NCI-H1436 (cell line): ENCODE results near the gene UBE2D4.
A peak's percentile ranks its signal among the peaks of the same experiment; 100 is the strongest.
"Not testable (repeated sequence)": the region's sequence is repeated elsewhere in the genome, so short reads cannot be mapped to it uniquely, and the experiment has no call there.

ENCODE experiments used
- DNase-seq: peaks from one replicate; lab custom pipeline; 2025; lab: John Stamatoyannopoulos, UW

Gene UBE2D4

GRCh38 chr7:43925984-43926797 is at the start of gene UBE2D4:
UBE2D4 (plus strand) TSS chr7:43926436; CDS start chr7:43926533, 97 bp downstream.
- peak; percentile 82 for DNase-seq

GRCh38 chr7:43876976-43877745 is 49.1 kb upstream of the UBE2D4 start:
- no peak for DNase-seq

DNA sequence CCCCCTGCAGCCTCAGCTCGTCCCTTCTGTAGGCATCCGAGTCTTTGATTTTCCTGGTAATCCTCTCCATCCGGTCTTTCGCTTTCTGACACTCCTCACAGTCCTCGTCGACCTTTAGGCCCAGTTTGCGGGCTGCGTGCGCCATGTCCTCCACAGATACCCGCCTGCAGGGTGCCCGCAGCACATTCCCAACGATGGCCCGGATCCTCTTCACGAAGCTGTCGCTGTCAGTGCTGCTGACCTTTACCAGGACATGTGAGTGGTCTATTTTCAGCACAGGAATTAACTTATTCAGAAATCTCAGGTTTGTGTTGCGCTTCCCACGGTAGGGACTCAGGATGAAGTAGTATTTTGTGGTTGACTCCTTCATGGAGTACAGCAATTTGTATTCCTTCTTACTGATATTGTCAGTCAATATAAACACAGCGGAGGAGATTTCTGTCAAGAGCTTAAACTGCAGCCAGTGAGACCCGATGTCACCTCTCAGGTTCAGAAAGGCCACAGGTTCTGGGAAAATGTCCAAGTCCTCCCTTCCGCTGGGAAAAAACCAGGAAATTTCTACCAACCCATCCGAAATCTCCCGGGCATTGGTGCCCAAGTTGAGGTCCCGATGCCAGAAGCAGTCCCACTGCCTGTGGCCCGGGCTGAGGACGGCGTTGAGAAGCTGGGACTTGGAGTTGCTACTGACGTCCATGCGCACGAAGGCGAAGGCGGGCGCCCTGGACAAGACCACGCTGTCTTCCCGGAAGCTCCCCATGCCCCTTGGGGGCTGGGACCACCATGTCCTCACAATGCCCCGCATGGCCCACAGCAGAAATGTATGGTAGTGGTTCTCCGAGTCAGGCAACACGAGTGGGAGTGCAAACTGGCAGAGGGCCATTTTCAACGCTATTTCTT is 48.0 kb upstream of the UBE2D4 start:
- DNase-seq = no peak

- no peak for DNase-seq
Measured at GRCh38 chr7:43878867-43879266, 47.4 kb upstream of the UBE2D4 start.

GRCh38 chr7:43879477-43879876 is 46.8 kb upstream of the UBE2D4 start:
- no peak for DNase-seq

GRCh38 chr7:43880596-43880995 is 45.6 kb upstream of the UBE2D4 start:
- DNase-seq = no peak

DNA sequence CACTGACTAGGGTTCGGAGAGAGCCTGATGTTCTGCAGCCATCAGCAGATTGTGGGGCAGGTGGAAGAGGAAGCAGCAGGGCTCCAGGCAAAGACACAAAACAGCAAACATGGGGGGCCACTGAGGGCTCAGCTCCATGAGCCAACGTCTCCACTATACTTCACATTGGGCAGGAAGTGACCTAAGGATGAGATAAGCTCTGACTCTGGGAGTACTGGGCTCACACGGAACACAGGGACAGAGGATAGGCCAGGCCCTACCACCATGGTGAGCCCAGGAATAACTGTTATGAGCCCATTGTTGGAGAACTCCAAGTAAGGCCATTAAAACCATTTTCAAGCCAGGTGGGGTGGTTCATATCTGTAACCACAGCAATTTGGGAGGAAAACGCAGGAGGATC is 42.0 kb upstream of the UBE2D4 start:
- no peak for DNase-seq

GRCh38 chr7:43884617-43885016 is 41.6 kb upstream of the UBE2D4 start:
- no peak for DNase-seq

DNA sequence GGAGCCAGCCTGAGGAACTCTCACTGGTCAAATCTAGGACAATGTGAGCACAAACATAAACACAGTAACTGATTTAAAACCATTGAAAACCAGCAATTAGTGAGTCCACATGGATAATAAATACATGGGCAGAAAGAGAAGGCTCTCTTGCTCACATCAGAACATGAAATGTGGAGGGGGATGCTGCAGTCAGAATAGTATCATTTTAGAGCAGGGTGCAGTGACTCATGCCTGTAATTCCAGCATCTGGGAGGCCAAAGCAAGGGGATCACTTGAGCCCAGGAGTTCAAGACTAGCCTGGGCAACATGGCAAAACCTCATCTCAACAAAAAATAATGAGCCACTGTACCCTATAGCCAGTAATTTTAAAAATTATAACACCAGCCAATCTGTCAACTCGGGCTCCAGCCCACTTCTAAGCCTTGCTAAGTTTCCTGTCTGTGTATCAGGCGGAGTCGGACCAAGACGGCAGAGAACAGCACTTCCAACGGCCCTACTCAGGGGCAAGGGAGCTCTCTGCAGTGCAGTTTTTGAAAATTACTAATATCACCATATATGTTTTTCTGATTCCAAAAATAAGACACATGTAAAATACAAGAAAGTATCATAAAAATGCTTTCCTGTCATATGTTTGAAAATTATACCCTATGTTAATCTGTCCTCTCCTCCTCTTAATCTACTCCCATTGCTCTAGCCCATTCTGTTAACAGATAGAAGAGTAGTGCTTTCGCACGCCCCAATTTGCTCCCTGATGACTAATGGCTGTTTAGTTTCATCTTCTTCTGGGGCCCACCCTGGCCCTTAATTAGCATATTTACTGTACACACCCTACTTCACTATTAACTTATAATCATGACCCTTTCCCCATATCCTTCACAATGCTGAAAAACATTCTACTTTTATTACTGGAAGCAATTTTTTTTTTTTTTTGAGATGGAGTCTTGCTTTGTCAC is 37.0 kb upstream of the UBE2D4 start:
- DNase-seq = no peak

GRCh38 chr7:43890468-43890867 is 35.8 kb upstream of the UBE2D4 start:
- no peak for DNase-seq

- DNase-seq = no peak
Measured at GRCh38 chr7:43891069-43891955, 34.9 kb upstream of the UBE2D4 start.

DNA sequence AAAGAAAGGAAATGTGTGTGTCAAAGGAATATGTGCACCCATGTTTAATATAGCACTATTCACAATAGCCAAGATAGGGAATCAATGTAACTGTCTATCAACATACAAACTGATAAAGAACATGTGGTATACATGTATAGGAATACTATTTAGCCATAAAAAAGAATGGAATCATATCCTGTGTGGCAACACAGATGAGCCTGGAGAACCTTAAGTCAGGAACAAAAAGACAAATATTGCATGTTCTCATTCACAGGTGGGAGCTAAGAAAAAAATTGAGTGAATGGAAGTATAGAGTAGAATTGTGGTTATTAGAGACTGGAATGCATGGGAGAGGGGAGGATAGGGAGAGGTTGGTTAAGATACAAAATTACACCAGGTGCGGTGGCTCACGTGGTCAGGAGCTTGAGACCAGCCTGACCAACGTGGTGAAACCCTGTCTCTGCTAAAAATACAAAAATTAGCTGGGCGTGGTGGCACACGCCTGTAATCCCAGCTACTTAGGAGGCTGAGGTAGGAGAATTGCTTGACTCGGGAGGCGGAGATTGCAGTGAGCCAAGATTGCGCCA is 30.3 kb upstream of the UBE2D4 start:
- DNase-seq = no peak

DNA sequence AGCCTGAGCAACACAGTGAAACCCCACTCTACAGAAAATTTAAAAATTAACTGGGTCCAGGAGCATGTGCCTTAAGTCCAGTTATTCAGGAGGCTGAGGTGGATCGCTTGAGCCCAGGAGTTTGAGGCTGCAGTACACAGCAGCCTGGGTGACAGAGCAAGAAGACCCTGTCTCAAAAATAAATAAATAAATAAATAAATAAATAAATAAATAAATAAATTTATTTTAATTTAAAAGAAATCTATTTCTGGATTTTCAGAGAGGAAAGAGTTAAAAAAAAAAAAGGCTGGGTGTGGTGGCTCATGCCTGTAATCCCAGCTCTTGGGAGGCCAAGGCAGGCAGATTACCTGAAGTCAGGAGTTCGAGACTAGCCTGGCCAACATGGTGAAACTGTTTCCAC is 27.7 kb upstream of the UBE2D4 start:
- DNase-seq = not testable (repeated sequence)

DNA sequence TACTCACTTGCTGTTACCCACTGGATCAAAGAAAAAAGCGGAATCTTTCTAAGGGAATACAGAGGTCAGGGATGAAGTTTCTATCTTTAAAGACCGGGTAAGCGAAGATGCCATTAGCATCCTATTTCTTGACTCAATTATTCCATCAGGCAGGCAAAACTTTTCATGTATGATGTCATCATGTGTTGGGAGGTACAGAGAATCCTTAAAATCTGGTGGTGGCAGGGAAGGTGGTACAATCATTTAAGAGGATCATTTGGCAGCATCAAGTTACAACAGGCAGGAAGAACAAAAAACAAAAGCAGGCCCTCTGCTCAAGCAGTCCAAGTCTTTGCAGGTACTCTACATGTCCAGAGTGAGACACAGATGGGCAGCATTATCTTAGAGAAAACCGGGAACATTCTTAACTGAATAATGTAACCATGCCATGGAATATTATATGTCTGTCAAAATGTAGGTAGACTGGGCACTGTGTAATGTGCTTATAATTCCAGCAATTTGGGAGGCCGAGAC is 23.6 kb upstream of the UBE2D4 start:
- no peak for DNase-seq

GRCh38 chr7:43904533-43905208 is 21.6 kb upstream of the UBE2D4 start:
- DNase-seq = no peak

GRCh38 chr7:43905209-43905946 is 20.9 kb upstream of the UBE2D4 start:
- DNase-seq = no peak

- DNase-seq = no peak
Measured at GRCh38 chr7:43905956-43906330, 20.3 kb upstream of the UBE2D4 start.

- peak; percentile 43 for DNase-seq
Measured at GRCh38 chr7:43906331-43907010, 19.8 kb upstream of the UBE2D4 start, which contains the start of gene URGCP. URGCP (minus strand) TSS chr7:43906596; CDS start chr7:43906575, 21 bp downstream.
